WERI-Rb-1 (cell line): ENCODE data around the gene ZBTB34.
"Not testable (repeated sequence)": the region's sequence is repeated elsewhere in the genome, so short reads cannot be mapped to it uniquely, and the experiment has no call there.

Experiments
- DNase-seq: peaks from one replicate; pipeline ENCODE4 v3.0.0-alpha.2; 2020
- H3K27ac ChIP-seq: fragments of 250-450 bp; sonication (Bioruptor Pico); 2 replicates; pipeline ENCODE4 v1.5.1; 2020; ENCODE audit warnings: mild to moderate bottlenecking, moderate library complexity
- H3K27me3 ChIP-seq: fragments of 250-450 bp; sonication (Bioruptor Pico); 2 replicates; pipeline ENCODE4 v1.5.1; 2021; ENCODE audit warnings: mild to moderate bottlenecking, low read depth, moderate library complexity; ENCODE audit not compliant: insufficient read depth, severe bottlenecking
- H3K36me3 ChIP-seq: fragments of 250-450 bp; sonication (Bioruptor Pico); 2 replicates; pipeline ENCODE4 v1.5.1; 2020; ENCODE audit warnings: mild to moderate bottlenecking, moderate library complexity
- H3K4me3 ChIP-seq: 2 replicates; pipeline ENCODE4 v1.5.1; 2011; ENCODE audit warnings: low read depth, mild to moderate bottlenecking, control low read depth, low read length
- H3K9me3 ChIP-seq: fragments of 250-450 bp; sonication (Bioruptor Pico); 2 replicates; pipeline ENCODE4 v1.5.1; 2021; ENCODE audit warnings: mild to moderate bottlenecking, moderate library complexity; ENCODE audit not compliant: severe bottlenecking
- TF ChIP-seq, protein P1 (sequence below): IDR thresholded peaks from 2 replicates; pipeline ENCODE4 v1.5.1; 2011; ENCODE audit warnings: low read depth, mild to moderate bottlenecking, control low read depth, inconsistent platforms, low read length

ZBTB34 gene, protein sequence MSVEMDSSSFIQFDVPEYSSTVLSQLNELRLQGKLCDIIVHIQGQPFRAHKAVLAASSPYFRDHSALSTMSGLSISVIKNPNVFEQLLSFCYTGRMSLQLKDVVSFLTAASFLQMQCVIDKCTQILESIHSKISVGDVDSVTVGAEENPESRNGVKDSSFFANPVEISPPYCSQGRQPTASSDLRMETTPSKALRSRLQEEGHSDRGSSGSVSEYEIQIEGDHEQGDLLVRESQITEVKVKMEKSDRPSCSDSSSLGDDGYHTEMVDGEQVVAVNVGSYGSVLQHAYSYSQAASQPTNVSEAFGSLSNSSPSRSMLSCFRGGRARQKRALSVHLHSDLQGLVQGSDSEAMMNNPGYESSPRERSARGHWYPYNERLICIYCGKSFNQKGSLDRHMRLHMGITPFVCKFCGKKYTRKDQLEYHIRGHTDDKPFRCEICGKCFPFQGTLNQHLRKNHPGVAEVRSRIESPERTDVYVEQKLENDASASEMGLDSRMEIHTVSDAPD

DNA sequence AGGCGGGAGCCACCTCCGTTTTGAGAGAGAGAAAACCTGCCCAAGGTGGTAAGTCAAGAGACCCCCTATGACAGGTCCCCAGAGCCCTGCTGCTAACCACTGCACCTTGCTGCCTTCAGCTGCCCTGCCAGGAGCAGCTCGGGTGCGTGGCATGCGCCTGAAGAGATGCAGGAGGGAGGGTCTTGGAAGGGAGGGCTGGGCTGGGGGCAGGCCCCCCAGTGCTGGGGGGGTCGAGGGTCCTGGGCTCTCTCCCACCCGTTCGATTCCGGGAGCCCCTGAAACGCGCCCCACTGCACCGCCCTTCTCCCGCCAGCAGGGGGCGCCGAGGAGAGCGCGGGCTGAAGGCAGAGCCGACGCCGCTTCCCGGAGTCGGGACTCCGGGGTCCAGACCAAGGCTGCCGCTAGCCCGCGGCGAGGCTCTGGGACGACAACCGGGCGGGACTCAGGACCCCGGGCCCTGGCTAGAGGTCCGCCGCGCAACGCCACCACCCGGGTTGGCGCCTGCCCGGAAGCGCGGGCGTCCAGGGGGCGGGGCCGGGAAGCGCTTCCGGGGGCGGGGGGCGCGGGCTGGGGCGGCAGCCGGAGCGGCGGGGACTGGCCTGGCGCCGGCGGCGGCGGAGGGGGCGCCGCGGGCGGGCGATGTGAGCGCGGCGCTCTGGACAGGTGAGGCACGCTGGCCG is at the start of gene ZBTB34:
ZBTB34 (plus strand) TSS at position 563 of the 680 bp plus-strand sequence. CDS start 18,761 bp downstream, outside the sequence.
- Histone ChIP-seq H3K9me3 (no peaks in the 10 kb centered on the region), H3K36me3 (peaks cover 22% of the 10 kb centered on the region), H3K4me3 (peak within 1 kb of the TSS; percentile 65), H3K27ac (peak within 1 kb of the TSS; percentile 97), H3K27me3 (no peaks in the 10 kb centered on the region)
- DNase-seq, result peak; percentile 76
- TF ChIP-seq, protein P1, sequence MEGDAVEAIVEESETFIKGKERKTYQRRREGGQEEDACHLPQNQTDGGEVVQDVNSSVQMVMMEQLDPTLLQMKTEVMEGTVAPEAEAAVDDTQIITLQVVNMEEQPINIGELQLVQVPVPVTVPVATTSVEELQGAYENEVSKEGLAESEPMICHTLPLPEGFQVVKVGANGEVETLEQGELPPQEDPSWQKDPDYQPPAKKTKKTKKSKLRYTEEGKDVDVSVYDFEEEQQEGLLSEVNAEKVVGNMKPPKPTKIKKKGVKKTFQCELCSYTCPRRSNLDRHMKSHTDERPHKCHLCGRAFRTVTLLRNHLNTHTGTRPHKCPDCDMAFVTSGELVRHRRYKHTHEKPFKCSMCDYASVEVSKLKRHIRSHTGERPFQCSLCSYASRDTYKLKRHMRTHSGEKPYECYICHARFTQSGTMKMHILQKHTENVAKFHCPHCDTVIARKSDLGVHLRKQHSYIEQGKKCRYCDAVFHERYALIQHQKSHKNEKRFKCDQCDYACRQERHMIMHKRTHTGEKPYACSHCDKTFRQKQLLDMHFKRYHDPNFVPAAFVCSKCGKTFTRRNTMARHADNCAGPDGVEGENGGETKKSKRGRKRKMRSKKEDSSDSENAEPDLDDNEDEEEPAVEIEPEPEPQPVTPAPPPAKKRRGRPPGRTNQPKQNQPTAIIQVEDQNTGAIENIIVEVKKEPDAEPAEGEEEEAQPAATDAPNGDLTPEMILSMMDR, result peak; percentile 98

DNA sequence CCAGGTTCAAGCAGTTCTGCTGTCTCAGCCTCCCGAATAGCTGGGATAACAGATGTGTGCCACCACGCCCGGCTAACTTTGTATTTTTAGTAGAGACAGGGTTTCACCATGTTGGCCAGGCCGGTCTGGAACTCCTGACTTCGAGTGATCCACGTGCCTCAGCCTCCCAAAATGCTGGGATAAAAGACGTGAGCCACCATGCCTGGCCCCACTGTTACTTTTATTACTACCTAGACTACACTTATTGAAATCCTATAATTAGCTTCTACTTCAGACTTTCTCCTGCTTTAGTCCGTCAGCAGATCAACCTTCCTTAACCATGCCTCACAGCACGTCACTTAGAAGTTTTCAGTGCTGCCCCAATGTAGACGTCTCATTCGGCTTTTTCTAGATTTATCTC is 47.4 kb upstream of the ZBTB34 start:
- no peak for DNase-seq
- Histone ChIP-seq H3K9me3 (peaks cover 5% of the 10 kb centered on the region), H3K36me3 (peaks cover 61% of the 10 kb centered on the region), H3K27ac (no peak overlapping the region), H3K27me3 (no peaks in the 10 kb centered on the region), H3K4me3 (no peak overlapping the region)
- TF ChIP-seq, protein P1, result no peak

DNA sequence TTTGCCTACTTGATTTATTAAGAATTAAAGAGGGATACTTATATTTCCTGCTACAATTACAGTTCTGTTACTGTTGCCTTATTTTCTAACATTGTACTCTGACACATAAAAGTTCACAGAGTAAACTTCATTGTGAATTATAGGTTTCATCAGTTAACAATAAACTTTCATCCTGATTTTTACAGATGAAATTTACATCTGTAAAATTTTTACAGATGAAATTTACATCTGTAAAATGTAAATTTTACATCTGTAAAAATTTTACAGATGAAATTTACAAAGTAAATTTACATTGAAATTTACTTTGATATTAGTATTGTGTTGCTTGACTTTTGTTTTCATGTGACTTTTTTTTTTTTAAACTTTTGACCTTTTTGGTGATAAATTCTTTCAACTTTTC is 46.3 kb upstream of the ZBTB34 start:
- Histone ChIP-seq H3K9me3 (peaks cover 10% of the 10 kb centered on the region), H3K36me3 (peaks cover 68% of the 10 kb centered on the region), H3K4me3 (no peak overlapping the region), H3K27me3 (no peaks in the 10 kb centered on the region), H3K27ac (no peak overlapping the region)
- DNase-seq, result no peak
- TF ChIP-seq, protein P1, result no peak

DNA sequence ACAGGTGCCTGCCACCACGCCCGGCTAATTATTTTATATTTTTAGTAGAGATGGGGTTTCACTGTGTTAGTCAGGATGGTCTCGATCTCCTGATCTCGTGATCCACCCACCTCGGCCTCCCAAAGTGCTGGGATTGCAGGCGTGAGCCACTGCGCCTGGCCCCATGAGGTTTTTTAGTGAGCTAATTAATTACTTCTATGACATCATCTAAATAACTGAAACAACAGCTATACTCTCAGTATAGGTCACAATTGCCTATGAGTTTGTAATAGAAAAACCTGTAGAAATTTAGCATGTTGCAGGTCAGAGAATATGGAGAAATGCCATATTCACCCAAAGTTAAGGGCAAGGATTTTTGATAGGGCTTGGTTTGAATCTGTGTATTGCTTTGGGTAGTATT is 42.8 kb upstream of the ZBTB34 start:
- not testable (repeated sequence) for H3K27me3 ChIP-seq, H3K27ac ChIP-seq, DNase-seq, H3K4me3 ChIP-seq
- Histone ChIP-seq H3K9me3 (peaks cover 14% of the 10 kb centered on the region), H3K36me3 (peaks cover 59% of the 10 kb centered on the region)

DNA sequence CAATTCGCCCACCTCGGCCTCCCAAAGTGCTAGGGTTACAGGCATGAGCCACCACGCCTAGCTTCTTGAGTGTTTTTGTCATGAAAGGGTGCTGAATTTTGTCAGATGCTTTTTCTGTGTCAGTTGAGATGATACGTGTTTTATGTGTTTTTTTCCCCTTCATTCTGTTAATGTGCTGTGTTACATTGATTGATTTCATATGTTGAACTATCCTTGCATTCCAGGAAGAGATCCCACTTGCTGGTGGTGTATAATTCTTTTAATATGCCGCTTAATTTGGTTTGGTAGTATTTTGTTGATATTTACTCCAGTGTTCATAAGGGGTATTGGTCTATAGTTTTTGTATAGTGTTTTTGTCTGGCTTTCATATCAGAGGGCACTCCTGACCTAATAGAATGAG is 42.0 kb upstream of the ZBTB34 start:
- DNase-seq, result no peak
- H3K27ac ChIP-seq, result no peak overlapping the region
- peaks cover 57% of the 10 kb centered on the region for H3K36me3 ChIP-seq
- H3K4me3 ChIP-seq, result no peak overlapping the region
- no peaks in the 10 kb centered on the region for H3K27me3 ChIP-seq
- H3K9me3 ChIP-seq, result peaks cover 14% of the 10 kb centered on the region
- TF ChIP-seq, protein P1, result no peak

DNA sequence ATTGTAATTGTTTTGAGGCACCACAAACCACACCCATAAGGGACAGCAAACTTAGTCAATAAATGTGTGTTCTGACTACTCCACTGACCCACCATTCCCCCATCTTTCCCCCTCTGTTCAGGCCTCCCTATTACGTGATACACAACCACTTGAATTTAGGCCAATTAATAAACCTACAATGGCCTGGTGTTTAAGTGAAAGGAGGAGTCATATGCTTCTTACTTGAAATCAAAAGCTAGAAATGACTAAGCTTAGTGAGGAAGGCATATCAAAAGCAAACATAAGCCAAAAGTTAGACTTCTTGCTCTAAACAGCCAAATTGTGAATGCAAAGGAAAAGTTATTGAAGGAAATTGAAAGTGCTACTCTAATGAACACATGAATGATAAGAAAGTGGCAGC is 41.0 kb upstream of the ZBTB34 start:
- H3K9me3 ChIP-seq, result peaks cover 12% of the 10 kb centered on the region
- peaks cover 51% of the 10 kb centered on the region for H3K36me3 ChIP-seq
- H3K27ac ChIP-seq, result no peak overlapping the region
- TF ChIP-seq, protein P1, result no peak
- H3K27me3 ChIP-seq, result no peaks in the 10 kb centered on the region
- no peak overlapping the region for H3K4me3 ChIP-seq
- no peak for DNase-seq
